K562 (cell line): ENCODE results near the gene NRROS.

ENCODE experiments used
- CTCF ChIP-seq, 3 experiments: IDR thresholded peaks in 2 of 3; conservative IDR thresholded peaks in 1 of 3; 2 replicates each; pipeline ENCODE4 v1.5.1; 2011 to 2012; ENCODE audit warnings: low read length in 3 of 3, mild to moderate bottlenecking in 3 of 3, control low read depth in 2 of 3, improper control_type of control experiment in 1 of 3, inconsistent platforms in 1 of 3, low read depth in 1 of 3, mixed read lengths in 1 of 3, moderate library complexity in 1 of 3; ENCODE audit not compliant: insufficient read depth in 2 of 3
- MYC ChIP-seq, 2 experiments: fragments of 250-450 bp in 1 of 2; sonication (Bioruptor Pico) in 1 of 2; IDR thresholded peaks; 2 replicates each; pipeline versions ENCODE4 v1.5.1 to v1.6.1; 2012 to 2021; ENCODE audit warnings: low read depth in 2 of 2, borderline replicate concordance in 1 of 2, improper control_type of control experiment in 1 of 2, low read length in 1 of 2, mild to moderate bottlenecking in 1 of 2, moderate library complexity in 1 of 2
- NONO ChIP-seq, 2 experiments: fragments of 200-400 bp in 1 of 2; fragments of 450-650 bp in 1 of 2; formaldehyde crosslinking in 1 of 2; IDR thresholded peaks; 2 replicates each; pipeline ENCODE4 v1.6.1; 2017; ENCODE audit warnings: low read depth in 2 of 2, mild to moderate bottlenecking in 2 of 2, moderate library complexity in 2 of 2, low read length in 1 of 2
- ZBTB33 ChIP-seq: sonication (generic); formaldehyde crosslinking; IDR thresholded peaks from 2 replicates; pipeline ENCODE4 v1.8.1; 2023; ENCODE audit warnings: mild to moderate bottlenecking, missing genetic modification reagents

GRCh38 chr3:196645897-196646665 lies 6.6 kb downstream of the NRROS start:
- TF ChIP-seq ZBTB33 (CRISPR knock-in tag): no peak
- TF ChIP-seq MYC (IDR thresholded peaks at IDR 0.05; ENCODE audit: low read depth, low read length): no peak
- no peak for TF ChIP-seq MYC (CRISPR knock-in tag; IDR thresholded peaks at IDR 0.05; ENCODE audit: borderline replicate concordance, low read depth)
- no peak for TF ChIP-seq NONO (IDR thresholded peaks at IDR 0.05; ENCODE audit: low read depth in 2 of 2, low read length in 1 of 2)
- TF ChIP-seq CTCF (IDR thresholded peaks at IDR 0.05 in 2 of 3, conservative IDR thresholded peaks at IDR 0.05 in 1 of 3; ENCODE audit: insufficient read depth in 2 of 3, low read depth in 1 of 3, low read length in 3 of 3): no peak
